Progenitor cell of endocrine pancreas (in vitro differentiated cells): Measurements from ENCODE around the gene KCNMB1. TPM values are rescaled to one million over a fixed set of nuclear protein-coding genes. Genes with fewer than 3 reads are reported as not detected.

Experiments used
- DNase-seq: peaks from one replicate; pipeline ENCODE4 v3.0.0; 2021; ENCODE audit warnings: low spot score; ENCODE audit not compliant: unreplicated experiment
- H3K27ac Mint-ChIP-seq: 2 replicates; pipeline ENCODE4 v1.8.0; 2021; ENCODE audit warnings: mild to moderate bottlenecking, moderate library complexity, mixed read lengths
- H3K27me3 Mint-ChIP-seq: 2 replicates; pipeline ENCODE4 v1.8.0; 2021; ENCODE audit warnings: mixed read lengths
- H3K36me3 Mint-ChIP-seq: 2 replicates; pipeline ENCODE4 v1.8.0; 2022; ENCODE audit warnings: mixed read lengths; ENCODE audit not compliant: insufficient read depth
- H3K4me1 Mint-ChIP-seq: 2 replicates; pipeline ENCODE4 v1.8.0; 2021; ENCODE audit warnings: low read depth, mixed read lengths
- H3K4me3 Mint-ChIP-seq: 2 replicates; pipeline ENCODE4 v1.8.0; 2021; ENCODE audit warnings: low read depth, mild to moderate bottlenecking, moderate library complexity, mixed read lengths
- H3K9me3 Mint-ChIP-seq: 2 replicates; pipeline ENCODE4 v1.8.0; 2021; ENCODE audit warnings: low read depth, mixed read lengths
- total RNA-seq: library from RNA; stranded (reverse); gene quantifications from 2 replicates; pipeline ENCODE4 v1.2.1, GENCODE V29; 2021
- TF ChIP-seq, protein P1 (sequence below): fragments of 200-600 bp; sonication (generic); IDR thresholded peaks from one replicate; pipeline ENCODE4 v1.5.0; 2021; ENCODE audit warnings: antibody characterized with exemption, mild to moderate bottlenecking; ENCODE audit not compliant: unreplicated experiment

Gene KCNMB1
- total RNA-seq, 1 donor from 2014 or later, result not detected

DNA sequence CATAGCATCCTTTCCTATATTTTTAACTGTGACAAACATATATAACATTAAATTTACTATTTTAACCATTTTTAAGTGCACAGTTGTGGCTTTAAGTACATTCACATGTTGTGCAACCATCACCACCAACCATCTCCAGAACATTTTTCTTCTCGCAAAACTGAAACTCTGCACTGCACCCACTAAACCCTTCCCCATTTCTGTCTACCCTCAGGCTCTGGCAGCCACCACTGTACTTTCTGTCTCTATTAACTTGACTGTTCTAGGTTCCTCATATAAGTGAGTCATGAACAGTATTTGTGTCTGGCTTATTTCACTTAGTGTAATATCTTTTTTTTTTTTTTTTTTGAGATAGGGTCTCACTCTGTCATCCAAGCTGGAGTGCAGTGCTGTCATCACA is 25.5 kb downstream of the KCNMB1 start:
- peaks cover 18% of the 10 kb centered on the region for H3K27me3 Mint-ChIP-seq
- TF ChIP-seq, protein P1, sequence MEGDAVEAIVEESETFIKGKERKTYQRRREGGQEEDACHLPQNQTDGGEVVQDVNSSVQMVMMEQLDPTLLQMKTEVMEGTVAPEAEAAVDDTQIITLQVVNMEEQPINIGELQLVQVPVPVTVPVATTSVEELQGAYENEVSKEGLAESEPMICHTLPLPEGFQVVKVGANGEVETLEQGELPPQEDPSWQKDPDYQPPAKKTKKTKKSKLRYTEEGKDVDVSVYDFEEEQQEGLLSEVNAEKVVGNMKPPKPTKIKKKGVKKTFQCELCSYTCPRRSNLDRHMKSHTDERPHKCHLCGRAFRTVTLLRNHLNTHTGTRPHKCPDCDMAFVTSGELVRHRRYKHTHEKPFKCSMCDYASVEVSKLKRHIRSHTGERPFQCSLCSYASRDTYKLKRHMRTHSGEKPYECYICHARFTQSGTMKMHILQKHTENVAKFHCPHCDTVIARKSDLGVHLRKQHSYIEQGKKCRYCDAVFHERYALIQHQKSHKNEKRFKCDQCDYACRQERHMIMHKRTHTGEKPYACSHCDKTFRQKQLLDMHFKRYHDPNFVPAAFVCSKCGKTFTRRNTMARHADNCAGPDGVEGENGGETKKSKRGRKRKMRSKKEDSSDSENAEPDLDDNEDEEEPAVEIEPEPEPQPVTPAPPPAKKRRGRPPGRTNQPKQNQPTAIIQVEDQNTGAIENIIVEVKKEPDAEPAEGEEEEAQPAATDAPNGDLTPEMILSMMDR, result no peak
- no peak overlapping the region for H3K27ac Mint-ChIP-seq
- no peak for DNase-seq
- H3K9me3 Mint-ChIP-seq, result no peaks in the 10 kb centered on the region
- no peaks in the 10 kb centered on the region for H3K4me1 Mint-ChIP-seq
- H3K4me3 Mint-ChIP-seq, result no peak overlapping the region
- H3K36me3 Mint-ChIP-seq, result no peaks in the 10 kb centered on the region

DNA sequence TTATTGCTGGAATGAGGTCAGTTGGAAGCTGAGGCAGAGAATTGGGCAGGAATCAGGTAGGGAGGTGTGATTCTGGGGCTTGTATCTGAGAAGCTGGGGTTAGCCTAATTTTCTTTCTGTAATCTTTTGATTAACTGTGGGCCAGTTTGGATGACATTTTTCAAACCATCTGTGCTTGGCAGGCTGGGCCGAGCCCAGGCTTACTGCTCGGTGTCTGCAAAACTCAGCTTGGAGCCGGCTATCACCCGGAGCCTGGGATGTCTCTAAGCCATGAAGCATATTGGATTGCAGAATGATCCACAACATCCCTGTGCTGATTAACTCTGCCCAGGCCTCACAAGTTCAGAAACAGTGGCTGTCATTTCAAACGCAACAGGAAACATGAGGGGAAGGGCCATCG is 26.5 kb downstream of the KCNMB1 start:
- no peaks in the 10 kb centered on the region for H3K9me3 Mint-ChIP-seq
- no peak overlapping the region for H3K4me3 Mint-ChIP-seq
- TF ChIP-seq, protein P1, result no peak
- H3K36me3 Mint-ChIP-seq, result no peaks in the 10 kb centered on the region
- no peak for DNase-seq
- peaks cover 14% of the 10 kb centered on the region for H3K27me3 Mint-ChIP-seq
- H3K4me1 Mint-ChIP-seq, result no peaks in the 10 kb centered on the region
- no peak overlapping the region for H3K27ac Mint-ChIP-seq

DNA sequence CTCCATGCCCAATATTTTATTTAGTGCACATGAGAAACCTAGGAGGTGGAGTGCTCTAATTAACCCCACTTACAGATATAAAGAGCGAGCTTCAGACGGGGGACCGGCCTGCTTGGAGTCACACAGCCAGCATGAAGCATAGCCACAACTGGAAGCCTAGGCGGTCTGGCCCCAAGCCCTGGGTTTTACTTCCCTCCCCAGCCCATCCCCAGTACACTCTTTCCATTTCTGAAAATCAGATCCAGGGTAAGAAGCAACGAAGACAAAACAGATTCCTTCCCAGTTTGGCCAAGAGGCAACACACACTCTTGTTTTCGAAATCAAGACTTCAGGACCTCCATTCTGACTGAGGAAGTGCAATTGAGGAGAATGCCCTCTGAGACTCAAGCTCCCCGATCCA is 27.1 kb downstream of the KCNMB1 start:
- TF ChIP-seq, protein P1, result no peak
- Mint-ChIP-seq H3K27me3 (peaks cover 14% of the 10 kb centered on the region), H3K36me3 (no peaks in the 10 kb centered on the region), H3K4me3 (no peak overlapping the region), H3K4me1 (no peaks in the 10 kb centered on the region), H3K27ac (no peak overlapping the region), H3K9me3 (no peaks in the 10 kb centered on the region)
- DNase-seq, result no peak

DNA sequence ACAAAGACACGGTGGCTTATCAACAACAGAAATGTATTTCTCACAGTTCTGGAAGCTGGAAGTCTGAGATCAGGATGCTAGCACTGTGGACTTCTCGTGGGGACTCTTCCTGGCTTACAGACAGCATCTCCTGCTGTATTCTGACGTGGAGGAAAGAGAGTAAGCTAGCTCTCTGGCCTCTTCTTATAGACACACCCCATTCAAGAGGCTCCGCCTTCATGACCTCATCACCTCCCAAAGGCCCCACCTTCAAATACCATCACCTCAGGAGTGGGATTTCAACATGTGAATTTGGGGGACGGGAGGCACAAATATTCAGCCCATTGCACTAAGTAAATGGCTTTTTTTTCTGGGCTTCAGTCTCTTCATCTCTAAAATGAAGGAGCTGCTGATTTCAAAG is 27.6 kb downstream of the KCNMB1 start:
- TF ChIP-seq, protein P1, result no peak
- Mint-ChIP-seq H3K4me1 (no peaks in the 10 kb centered on the region), H3K9me3 (no peaks in the 10 kb centered on the region), H3K4me3 (no peak overlapping the region), H3K27me3 (peaks cover 17% of the 10 kb centered on the region), H3K27ac (no peak overlapping the region), H3K36me3 (no peaks in the 10 kb centered on the region)
- DNase-seq, result no peak

DNA sequence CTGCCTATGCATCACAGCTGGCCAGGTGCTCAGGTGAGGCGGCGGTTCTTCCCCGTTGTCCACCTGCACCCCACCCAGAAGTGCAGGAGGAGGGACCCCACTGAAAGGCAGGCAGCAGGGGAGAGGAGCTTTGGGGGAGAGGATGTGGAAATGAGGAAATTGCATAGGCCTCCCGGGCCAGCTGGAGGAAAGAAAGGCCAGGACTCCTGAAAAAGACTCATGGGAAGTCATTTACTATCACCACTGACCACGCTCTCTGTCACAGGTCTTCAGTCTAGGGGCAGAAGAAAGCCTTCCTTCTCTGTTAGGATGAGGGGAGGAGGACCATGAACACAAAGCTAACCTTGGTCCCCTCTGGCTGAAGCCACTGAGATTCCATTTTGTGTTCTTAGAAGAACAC is 28.1 kb downstream of the KCNMB1 start:
- Mint-ChIP-seq H3K27ac (no peak overlapping the region), H3K9me3 (no peaks in the 10 kb centered on the region), H3K27me3 (peaks cover 22% of the 10 kb centered on the region), H3K36me3 (no peaks in the 10 kb centered on the region), H3K4me1 (peaks cover 4% of the 10 kb centered on the region), H3K4me3 (no peak overlapping the region)
- DNase-seq, result no peak
- TF ChIP-seq, protein P1, result no peak
